Esophagus (tissue), 2 donors: ENCODE results near the gene MTAP. TPM values are rescaled to one million over a fixed set of nuclear protein-coding genes. Genes with fewer than 3 reads are reported as not detected.

Source experiments
- H3K27ac ChIP-seq, 2 donors: one replicate each; pipeline ENCODE4 v1.5.1; 2013; ENCODE audit warnings: low read depth in 2 of 2, mild to moderate bottlenecking in 2 of 2, inconsistent platforms in 1 of 2, low read length in 1 of 2, moderate library complexity in 1 of 2
- H3K27me3 ChIP-seq, 2 donors: one replicate each; pipeline ENCODE4 v1.6.1; 2013; ENCODE audit warnings: low read length in 2 of 2, control low read depth in 1 of 2, mild to moderate bottlenecking in 1 of 2; ENCODE audit not compliant: insufficient read depth in 2 of 2, control insufficient read depth in 1 of 2
- H3K36me3 ChIP-seq, 2 donors: one replicate each; pipeline ENCODE4 v1.6.1; 2013; ENCODE audit warnings: low read length in 1 of 2; ENCODE audit not compliant: control insufficient read depth in 2 of 2, insufficient read depth in 2 of 2
- H3K4me1 ChIP-seq, 2 donors: one replicate each; pipeline ENCODE4 v1.6.1; 2013; ENCODE audit warnings: low read length in 1 of 2; ENCODE audit not compliant: control insufficient read depth in 2 of 2, insufficient read depth in 2 of 2
- H3K4me3 ChIP-seq, 2 donors: one replicate each; pipeline ENCODE4 v1.5.1; 2013; ENCODE audit warnings: low read length in 2 of 2, mild to moderate bottlenecking in 2 of 2, low read depth in 1 of 2, moderate library complexity in 1 of 2
- H3K9me3 ChIP-seq, 2 donors: one replicate each; pipeline ENCODE4 v1.6.1; 2013; ENCODE audit warnings: mild to moderate bottlenecking in 2 of 2, low read depth in 1 of 2, low read length in 1 of 2, moderate library complexity in 1 of 2; ENCODE audit not compliant: control insufficient read depth in 2 of 2, insufficient read depth in 1 of 2
- WGBS, 2 donors: extraction: QIAGEN DNeasy Blood & Tissue Kit; methylation state at CpG; one replicate each; pipeline ENCODE4 v1.1.7; 2013; 5-methylcytosine and 5-hydroxymethylcytosine counted together
- polyA plus RNA-seq, 2 donors: library from polyadenylated mRNA; stranded (reverse); fragments of 200-250 nt; gene quantifications; one replicate each; pipeline ENCODE4 v1.2.3, GENCODE V29; 2013
- donor health status: healthy with polysubstance abuse.
- donor health status: Bipolar disorder and iron deficiency.

MTAP gene
- polyA plus RNA-seq, 2 donors = 11.5 to 14.9 TPM

DNA sequence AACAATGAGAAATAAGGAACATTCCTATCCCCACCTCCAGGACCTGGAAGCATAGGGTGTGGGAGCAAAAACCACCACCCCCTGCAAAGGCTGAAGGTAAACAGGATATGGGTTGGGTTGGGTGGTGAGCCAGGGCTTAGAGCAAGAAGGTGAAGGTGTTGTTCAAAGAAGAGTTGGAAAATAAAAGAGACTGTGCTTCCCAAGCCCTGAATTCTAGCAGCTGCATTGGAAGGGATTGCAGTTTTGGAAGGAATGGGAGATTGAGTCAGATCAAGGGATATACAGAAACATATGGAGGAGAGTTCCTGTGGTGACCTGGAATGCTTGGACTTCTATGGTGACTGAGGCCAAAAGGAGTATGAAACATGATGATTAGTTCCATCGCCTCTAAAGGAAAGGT, 24.7 kb upstream of the MTAP start:
- Histone ChIP-seq H3K9me3 (peaks cover 0 to 2% of the 10 kb centered on the region in 2 donors), H3K4me1 (no peaks in the 10 kb centered on the region), H3K27ac (no peak overlapping the region), H3K4me3 (no peak overlapping the region), H3K27me3 (peaks cover 0 to 3% of the 10 kb centered on the region in 2 donors), H3K36me3 (no peaks in the 10 kb centered on the region)
- WGBS, 2 donors = 85% methylated on average over 1 of the region's 1 CpG

DNA sequence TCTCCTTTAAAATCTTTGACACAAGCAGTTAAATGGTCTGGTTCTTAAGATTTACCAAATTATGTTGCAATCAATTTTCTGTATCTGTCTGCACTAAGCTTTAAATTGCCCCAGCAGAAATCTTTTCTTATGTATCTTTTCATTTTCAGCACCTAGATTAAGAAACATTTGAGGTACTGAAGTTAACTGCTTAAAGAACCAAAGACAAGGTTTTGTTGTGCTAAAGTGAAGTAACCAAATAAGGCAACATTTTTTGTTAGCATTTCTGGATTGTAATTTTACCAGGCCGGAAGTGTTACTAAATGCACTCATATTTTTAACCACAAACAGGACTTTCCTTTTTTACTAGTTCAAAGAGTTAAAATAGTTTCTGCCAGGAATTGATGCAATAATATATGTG, 24.1 kb upstream of the MTAP start:
- H3K27me3 ChIP-seq = peaks cover 0 to 3% of the 10 kb centered on the region in 2 donors
- 55 to 63% methylated on average over 1 of the region's 1 CpG for WGBS, 2 donors
- no peak overlapping the region for H3K4me3 ChIP-seq
- H3K4me1 ChIP-seq = no peaks in the 10 kb centered on the region
- no peaks in the 10 kb centered on the region for H3K36me3 ChIP-seq
- H3K9me3 ChIP-seq = peaks cover 0 to 2% of the 10 kb centered on the region in 2 donors
- no peak overlapping the region for H3K27ac ChIP-seq

DNA sequence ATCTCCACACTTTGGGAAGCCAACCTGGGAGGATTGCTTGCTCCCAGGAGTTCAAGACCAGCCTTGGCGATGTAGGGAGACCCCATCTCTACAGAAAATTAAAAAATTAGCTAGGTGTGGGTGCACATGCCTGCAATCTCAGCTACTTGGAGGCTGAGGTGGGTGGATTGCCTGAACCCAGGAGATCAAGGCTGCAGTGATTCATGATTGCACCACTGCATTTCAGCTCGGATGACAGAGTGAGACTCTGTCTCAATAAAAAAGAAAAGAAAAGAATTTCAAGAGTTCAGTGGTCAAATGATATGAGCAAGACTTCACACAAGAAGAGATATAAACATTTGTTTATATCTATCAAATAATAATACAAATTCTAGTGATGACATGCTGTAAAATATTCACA, 23.0 kb upstream of the MTAP start:
- H3K27me3 ChIP-seq = peaks cover 0 to 3% of the 10 kb centered on the region in 2 donors
- H3K4me3 ChIP-seq = no peak overlapping the region
- no peaks in the 10 kb centered on the region for H3K4me1 ChIP-seq
- H3K36me3 ChIP-seq = no peaks in the 10 kb centered on the region
- peaks cover 0 to 2% of the 10 kb centered on the region in 2 donors for H3K9me3 ChIP-seq
- H3K27ac ChIP-seq = no peak overlapping the region
- WGBS, 2 donors = 73 to 79% methylated on average over 2 of the region's 2 CpGs

DNA sequence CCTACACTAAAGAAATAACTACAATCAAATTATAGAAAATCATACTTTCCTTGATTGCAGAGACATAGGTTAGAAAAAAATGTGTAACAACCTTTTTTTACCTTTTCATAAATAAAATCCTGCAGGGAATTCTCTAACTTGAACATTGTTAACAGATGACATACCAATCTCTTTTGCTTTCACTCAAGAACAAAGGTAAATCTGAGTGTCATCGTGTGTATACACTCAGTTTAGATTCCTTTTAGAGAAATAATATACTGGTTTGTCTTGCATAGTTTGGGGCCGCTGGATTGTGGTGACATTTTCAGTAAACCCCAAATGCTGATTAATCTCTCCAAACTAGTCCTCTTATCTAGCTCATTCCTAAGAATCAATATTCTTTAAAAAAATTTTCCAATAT, 20.8 kb upstream of the MTAP start:
- H3K4me3 ChIP-seq = no peak overlapping the region
- no peaks in the 10 kb centered on the region for H3K9me3 ChIP-seq
- 75 to 81% methylated on average over 2 of the region's 2 CpGs for WGBS, 2 donors
- H3K27me3 ChIP-seq = no peaks in the 10 kb centered on the region
- no peak overlapping the region for H3K27ac ChIP-seq
- H3K36me3 ChIP-seq = no peaks in the 10 kb centered on the region
- H3K4me1 ChIP-seq = no peaks in the 10 kb centered on the region

DNA sequence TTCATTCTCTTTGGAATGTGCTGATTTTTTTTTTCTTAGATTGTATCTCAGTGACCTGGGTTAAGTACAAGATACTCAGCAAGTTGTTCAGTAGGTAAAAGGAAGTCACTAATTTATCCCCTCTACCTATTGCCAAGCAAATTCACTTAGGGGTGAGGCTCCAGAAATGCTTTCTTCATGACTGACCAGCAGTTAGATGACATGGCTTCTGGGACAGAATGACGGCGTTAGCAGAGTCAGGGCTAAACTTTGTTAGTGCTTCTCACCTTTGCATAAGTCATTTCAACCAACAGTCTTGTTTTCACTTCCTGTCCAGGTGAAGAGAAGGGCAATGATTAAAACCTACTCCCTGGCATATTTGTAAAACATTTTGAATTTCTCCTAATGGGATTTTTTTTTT, 20.2 kb upstream of the MTAP start:
- no peaks in the 10 kb centered on the region for H3K36me3 ChIP-seq

DNA sequence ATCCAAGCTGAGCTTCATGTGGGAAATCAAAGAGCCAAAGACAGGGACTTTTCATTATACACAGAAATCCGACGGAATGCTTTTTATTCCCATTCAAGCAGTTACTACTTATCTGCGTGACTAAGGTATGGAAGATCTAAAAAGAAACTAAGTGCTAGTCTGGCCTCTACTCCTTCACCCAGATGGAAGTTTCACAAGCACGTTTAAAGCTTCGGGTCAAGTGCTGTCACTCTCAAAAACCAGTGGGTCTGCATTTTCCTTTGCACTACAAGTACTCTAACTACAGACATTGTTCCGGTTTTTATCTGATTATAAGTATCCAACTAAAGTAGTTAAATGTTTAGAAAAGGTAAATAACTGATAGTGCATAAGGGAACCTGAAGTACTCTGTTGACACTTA, 13.7 kb upstream of the MTAP start:
- H3K9me3 ChIP-seq = no peaks in the 10 kb centered on the region
- no peak overlapping the region for H3K4me3 ChIP-seq
- no peak overlapping the region for H3K27ac ChIP-seq
- 58 to 61% methylated on average over 6 of the region's 6 CpGs for WGBS, 2 donors
- H3K4me1 ChIP-seq = no peaks in the 10 kb centered on the region
- no peaks in the 10 kb centered on the region for H3K36me3 ChIP-seq
- no peaks in the 10 kb centered on the region for H3K27me3 ChIP-seq

More for the DNA sequence above, 20.2 kb upstream of the MTAP start:
- no peaks in the 10 kb centered on the region for H3K27me3 ChIP-seq
- H3K9me3 ChIP-seq = no peaks in the 10 kb centered on the region
- WGBS, 2 donors = 56 to 70% methylated on average over 2 of the region's 2 CpGs
- H3K4me1 ChIP-seq = no peaks in the 10 kb centered on the region
- no peak overlapping the region for H3K27ac ChIP-seq
- H3K4me3 ChIP-seq = no peak overlapping the region

DNA sequence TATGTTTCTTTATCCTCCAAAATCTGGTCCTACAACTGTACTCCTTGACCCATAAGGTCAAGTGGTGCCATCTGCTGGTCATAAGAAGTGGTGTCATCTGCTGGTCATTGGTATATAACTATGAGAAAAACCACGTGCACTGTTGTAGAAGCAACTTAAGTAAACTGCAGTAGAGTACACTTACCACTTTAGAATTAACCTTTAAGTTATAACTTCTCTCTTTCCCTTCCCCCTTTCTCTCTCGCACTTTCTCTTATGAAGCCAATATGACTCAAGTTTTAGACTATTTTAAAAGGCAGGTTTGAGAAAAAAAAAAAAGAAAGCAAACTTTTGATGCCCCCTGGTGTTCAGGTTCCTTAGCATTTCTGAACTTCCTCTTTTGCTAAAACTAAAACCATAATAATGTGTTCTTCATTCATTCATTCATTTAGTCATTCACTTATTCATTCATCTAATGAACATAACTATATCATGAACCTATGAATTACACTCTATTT, 12.8 kb upstream of the MTAP start:
- Histone ChIP-seq H3K4me3 (no peak overlapping the region), H3K27ac (no peak overlapping the region), H3K36me3 (no peaks in the 10 kb centered on the region), H3K4me1 (no peaks in the 10 kb centered on the region), H3K9me3 (no peaks in the 10 kb centered on the region), H3K27me3 (no peaks in the 10 kb centered on the region)
- WGBS, 2 donors = 0 to 1% methylated on average over 2 of the region's 2 CpGs

DNA sequence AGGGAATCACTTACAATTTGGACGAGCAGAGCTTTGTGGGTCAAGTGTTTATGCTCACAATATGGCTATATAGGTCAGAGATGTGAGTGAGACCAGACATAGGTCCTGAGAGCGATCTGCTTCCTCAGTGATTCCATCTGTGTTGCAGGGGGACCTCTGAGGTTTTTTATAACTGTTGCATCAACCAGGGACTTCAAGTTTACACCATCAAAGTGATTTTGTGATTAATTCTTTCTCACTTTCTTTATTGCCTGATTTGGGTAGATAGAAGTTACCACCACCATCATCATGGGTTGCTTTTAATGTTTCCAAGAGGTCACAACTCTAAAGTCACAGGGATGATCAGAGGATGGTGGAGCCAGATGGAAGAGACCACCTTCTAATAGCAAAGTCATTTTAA, 7.0 kb upstream of the MTAP start:
- no peaks in the 10 kb centered on the region for H3K4me1 ChIP-seq
- 71 to 72% methylated on average over 2 of the region's 2 CpGs for WGBS, 2 donors
- H3K4me3 ChIP-seq = no peak overlapping the region
- H3K27me3 ChIP-seq = no peaks in the 10 kb centered on the region
- H3K36me3 ChIP-seq = no peaks in the 10 kb centered on the region
- no peak overlapping the region for H3K27ac ChIP-seq
- H3K9me3 ChIP-seq = no peaks in the 10 kb centered on the region

DNA sequence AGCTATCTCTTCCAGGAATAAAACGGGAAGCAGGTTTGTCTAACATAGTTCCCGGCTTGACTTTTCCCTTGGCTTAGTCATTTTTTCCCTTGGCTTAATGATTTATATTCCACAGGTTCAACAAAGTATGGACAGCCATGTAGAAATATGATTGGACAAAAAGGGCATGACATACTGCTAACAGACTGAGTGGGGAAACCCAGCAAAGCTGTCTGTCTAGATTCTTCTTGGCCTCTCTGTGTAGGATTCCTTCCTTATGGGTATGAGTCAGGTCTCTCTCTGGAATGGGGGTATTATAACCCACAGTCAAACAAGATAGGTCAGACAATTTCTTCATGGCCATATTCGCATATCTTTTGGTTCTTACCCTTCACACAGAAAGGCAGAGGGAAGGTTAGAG, 5.7 kb upstream of the MTAP start:
- 51 to 70% methylated on average over 3 of the region's 3 CpGs for WGBS, 2 donors
- H3K9me3 ChIP-seq = no peaks in the 10 kb centered on the region
- no peak overlapping the region for H3K27ac ChIP-seq
- no peaks in the 10 kb centered on the region for H3K27me3 ChIP-seq
- no peak overlapping the region for H3K4me3 ChIP-seq
- no peaks in the 10 kb centered on the region for H3K4me1 ChIP-seq
- no peaks in the 10 kb centered on the region for H3K36me3 ChIP-seq

DNA sequence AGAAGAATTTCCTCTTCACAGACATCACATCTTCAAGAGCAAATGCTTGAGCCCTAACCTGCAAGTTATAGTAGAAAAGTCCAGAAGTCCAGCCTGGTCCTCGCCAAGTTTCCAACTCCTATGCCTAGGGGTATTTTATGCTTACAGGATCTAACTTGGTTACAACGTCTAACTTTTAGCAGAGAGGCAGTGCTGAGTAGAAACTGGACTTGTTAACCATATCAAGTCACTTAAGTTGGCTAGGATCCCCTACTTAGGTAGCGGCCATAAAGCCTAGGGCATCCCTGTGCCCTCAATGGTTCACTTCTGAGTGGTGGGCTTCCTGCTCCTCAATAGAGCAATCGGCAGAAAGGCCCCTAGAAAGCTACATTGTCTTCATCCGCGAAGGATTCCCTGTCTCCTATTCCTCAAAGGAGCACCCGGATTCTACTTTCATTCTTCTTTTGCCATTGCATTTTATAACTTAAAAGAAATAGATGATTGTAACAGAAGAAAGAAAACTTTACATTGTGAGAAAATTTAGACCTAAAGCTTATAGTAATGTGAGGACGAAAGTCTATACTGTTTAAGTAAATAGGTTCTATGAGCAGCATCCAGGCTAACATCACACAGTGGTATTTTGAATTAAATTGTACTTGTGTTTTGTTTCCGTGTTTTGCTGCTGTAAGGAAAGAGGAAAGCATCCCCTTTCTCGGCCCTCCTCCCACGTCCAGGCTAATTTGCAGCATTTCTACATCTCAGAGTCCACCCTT, 1.3 kb upstream of the MTAP start:
- no peaks in the 10 kb centered on the region for H3K9me3 ChIP-seq

More for the DNA sequence above, 1.3 kb upstream of the MTAP start:
- Histone ChIP-seq H3K4me1 (no peaks in the 10 kb centered on the region), H3K27me3 (no peaks in the 10 kb centered on the region), H3K36me3 (no peaks in the 10 kb centered on the region), H3K27ac (peak overlapping the region in 1 of 2 donors; percentile 89), H3K4me3 (peak overlapping the region in 1 of 2 donors; percentile 68)
- WGBS, 2 donors = 73 to 76% methylated on average over 11 of the region's 11 CpGs
